Caco-2 (cell line): ENCODE data around the gene ZNF202. TPM values are rescaled to one million over a fixed set of nuclear protein-coding genes. Genes with fewer than 3 reads are reported as not detected.

ENCODE experiments used
- BruUV-seq: library from RNA; stranded (reverse); fragments of 400-500 nt; replicated peaks from 2 replicates; lab custom pipeline; 2021; lab: Mats Ljungman, UMichigan
- CTCF ChIA-PET: fragments of 300-600 bp; sonication (Branson Sonifier 250); formaldehyde crosslinking; loops from one replicate; lab custom pipeline; 2022; ENCODE audit warnings: antibody characterized with exemption; lab: Charles Lee
- POLR2A ChIA-PET: fragments of 300-600 bp; sonication (Branson Sonifier 250); formaldehyde crosslinking; loops from one replicate; lab custom pipeline; 2022; ENCODE audit warnings: antibody characterized with exemption; lab: Charles Lee
- DNase-seq, 2 experiments: peaks; one replicate each; pipeline versions ENCODE4 v3.0.0 to v3.0.0-alpha.2; 2020 to 2022
- H3K27me3 ChIP-seq: replicated peaks from 2 replicates; pipeline ENCODE4 v1.6.0; 2011; ENCODE audit warnings: low read length; ENCODE audit not compliant: control insufficient read depth, insufficient read depth
- H3K36me3 ChIP-seq: 2 replicates; pipeline ENCODE4 v1.5.1; 2011; ENCODE audit warnings: low read length; ENCODE audit not compliant: control insufficient read depth, insufficient read depth
- H3K4me1 ChIP-seq: fragments of 250-450 bp; sonication (Bioruptor Pico); 2 replicates; pipeline ENCODE4 v1.5.1; 2020; ENCODE audit warnings: mild to moderate bottlenecking
- H3K4me3 ChIP-seq: 2 replicates; pipeline ENCODE4 v1.5.1; 2011; ENCODE audit warnings: low read depth, mild to moderate bottlenecking, control low read depth, low read length
- H3K9me3 ChIP-seq: fragments of 250-450 bp; sonication (Bioruptor Pico); 2 replicates; pipeline ENCODE4 v1.5.1; 2020; ENCODE audit warnings: mild to moderate bottlenecking, moderate library complexity
- H3K27ac Mint-ChIP-seq: one replicate; pipeline ENCODE4 v1.8.0; 2022; ENCODE audit warnings: mixed read lengths; ENCODE audit not compliant: unreplicated experiment
- H3K27me3 Mint-ChIP-seq: one replicate; pipeline ENCODE4 v1.8.0; 2022; ENCODE audit warnings: mixed read lengths; ENCODE audit not compliant: insufficient read depth, unreplicated experiment
- H3K36me3 Mint-ChIP-seq: one replicate; pipeline ENCODE4 v1.8.0; 2022; ENCODE audit warnings: mild to moderate bottlenecking, mixed read lengths; ENCODE audit not compliant: insufficient read depth, unreplicated experiment
- H3K4me1 Mint-ChIP-seq: one replicate; pipeline ENCODE4 v1.8.0; 2022; ENCODE audit warnings: low read depth, mixed read lengths; ENCODE audit not compliant: unreplicated experiment
- H3K4me3 Mint-ChIP-seq: one replicate; pipeline ENCODE4 v1.8.0; 2022; ENCODE audit warnings: mild to moderate bottlenecking, moderate library complexity, mixed read lengths; ENCODE audit not compliant: unreplicated experiment
- H3K9me3 Mint-ChIP-seq: one replicate; pipeline ENCODE4 v1.8.0; 2022; ENCODE audit warnings: mixed read lengths; ENCODE audit not compliant: unreplicated experiment
- intact Hi-C: fragments of 100-400 bp; cut with micrococcal nuclease; formaldehyde crosslinking; loops from one replicate; pipeline ENCODE4 v1.10.0; 2022; ENCODE audit not compliant: unreplicated experiment
- total RNA-seq: library from RNA; stranded (reverse); gene quantifications from 2 replicates; pipeline ENCODE4 v1.2.3, GENCODE V29; 2022
- TF ChIP-seq, protein P1 (sequence below), 2 experiments: fragments of 200-600 bp in 1 of 2; IDR thresholded peaks; 1 replicate in 1 of 2; 2 replicates in 1 of 2; pipeline versions ENCODE4 v1.5.1 to v1.8.0; 2011 to 2022; ENCODE audit warnings: antibody characterized with exemption in 1 of 2, control low read depth in 1 of 2, inconsistent platforms in 1 of 2, low read depth in 1 of 2, low read length in 1 of 2, mild to moderate bottlenecking in 1 of 2, moderate library complexity in 1 of 2; ENCODE audit not compliant: insufficient read depth in 1 of 2, severe bottlenecking in 1 of 2, unreplicated experiment in 1 of 2

ZNF202 gene
- total RNA-seq, 1 experiment from 2014 or later, result 25.5 TPM

DNA sequence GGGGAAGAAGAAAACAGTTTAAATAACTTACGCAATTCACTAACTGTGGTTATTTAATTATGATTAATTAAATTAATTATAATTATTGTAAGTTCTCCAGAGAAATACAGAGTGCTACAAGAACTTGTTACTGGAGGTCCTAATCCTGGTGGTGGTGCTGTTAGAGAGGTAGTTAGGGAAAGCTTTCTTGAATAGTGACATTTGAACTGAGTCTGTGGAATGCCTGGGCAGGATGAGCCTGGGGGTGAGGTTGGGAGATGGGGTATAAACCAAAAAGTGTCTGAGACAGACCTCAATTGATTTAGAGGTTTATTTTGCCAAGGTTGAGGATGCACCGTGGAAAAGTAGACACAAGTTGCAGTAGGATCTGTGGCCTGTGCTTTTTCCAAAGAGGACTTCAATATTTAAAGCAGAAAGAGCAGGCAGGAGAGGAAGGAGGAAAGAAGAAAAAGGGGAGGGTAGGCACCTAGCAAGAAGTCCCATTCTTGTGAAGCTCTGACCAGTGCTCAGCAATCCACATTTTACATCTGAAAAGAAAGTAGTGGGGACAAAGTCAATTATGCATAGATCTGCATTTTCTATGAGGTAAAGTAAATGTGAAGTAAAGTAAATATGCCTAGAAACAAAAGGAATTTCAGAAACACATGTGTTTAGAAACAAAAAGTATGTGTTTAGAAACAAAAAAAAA, 4.4 kb upstream of the ZNF202 start:
- no peaks in the 10 kb centered on the region for H3K36me3 ChIP-seq
- Mint-ChIP-seq H3K27me3 (peaks cover 15% of the 10 kb centered on the region), H3K36me3 (peaks cover 10% of the 10 kb centered on the region), H3K4me1 (no peaks in the 10 kb centered on the region), H3K4me3 (no peak overlapping the region), H3K27ac (no peak overlapping the region), H3K9me3 (no peaks in the 10 kb centered on the region)
- ChIA-PET CTCF (no interaction called here), POLR2A (no interaction called here)
- BruUV-seq, result no TSS peak
- no peak overlapping the region for H3K4me3 ChIP-seq
- peaks cover 7% of the 10 kb centered on the region for H3K4me1 ChIP-seq
- H3K9me3 ChIP-seq, result 0 out of 2 replicates have a peak, but pooled peaks cover 3% of the 10 kb centered on the region
- no peaks in the 10 kb centered on the region for H3K27me3 ChIP-seq
- TF ChIP-seq, protein P1, sequence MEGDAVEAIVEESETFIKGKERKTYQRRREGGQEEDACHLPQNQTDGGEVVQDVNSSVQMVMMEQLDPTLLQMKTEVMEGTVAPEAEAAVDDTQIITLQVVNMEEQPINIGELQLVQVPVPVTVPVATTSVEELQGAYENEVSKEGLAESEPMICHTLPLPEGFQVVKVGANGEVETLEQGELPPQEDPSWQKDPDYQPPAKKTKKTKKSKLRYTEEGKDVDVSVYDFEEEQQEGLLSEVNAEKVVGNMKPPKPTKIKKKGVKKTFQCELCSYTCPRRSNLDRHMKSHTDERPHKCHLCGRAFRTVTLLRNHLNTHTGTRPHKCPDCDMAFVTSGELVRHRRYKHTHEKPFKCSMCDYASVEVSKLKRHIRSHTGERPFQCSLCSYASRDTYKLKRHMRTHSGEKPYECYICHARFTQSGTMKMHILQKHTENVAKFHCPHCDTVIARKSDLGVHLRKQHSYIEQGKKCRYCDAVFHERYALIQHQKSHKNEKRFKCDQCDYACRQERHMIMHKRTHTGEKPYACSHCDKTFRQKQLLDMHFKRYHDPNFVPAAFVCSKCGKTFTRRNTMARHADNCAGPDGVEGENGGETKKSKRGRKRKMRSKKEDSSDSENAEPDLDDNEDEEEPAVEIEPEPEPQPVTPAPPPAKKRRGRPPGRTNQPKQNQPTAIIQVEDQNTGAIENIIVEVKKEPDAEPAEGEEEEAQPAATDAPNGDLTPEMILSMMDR (IDR thresholded peaks at IDR 0.05; ENCODE audit: insufficient read depth in 1 of 2, low read depth in 1 of 2, low read length in 1 of 2, severe bottlenecking in 1 of 2, unreplicated experiment in 1 of 2), result no peak
- DNase-seq, result no peak
- intact Hi-C loops, result loop anchor here (10.0 kb wide), 1 partner anchor 449 kb away; no protein-coding TSS in a partner anchor

DNA sequence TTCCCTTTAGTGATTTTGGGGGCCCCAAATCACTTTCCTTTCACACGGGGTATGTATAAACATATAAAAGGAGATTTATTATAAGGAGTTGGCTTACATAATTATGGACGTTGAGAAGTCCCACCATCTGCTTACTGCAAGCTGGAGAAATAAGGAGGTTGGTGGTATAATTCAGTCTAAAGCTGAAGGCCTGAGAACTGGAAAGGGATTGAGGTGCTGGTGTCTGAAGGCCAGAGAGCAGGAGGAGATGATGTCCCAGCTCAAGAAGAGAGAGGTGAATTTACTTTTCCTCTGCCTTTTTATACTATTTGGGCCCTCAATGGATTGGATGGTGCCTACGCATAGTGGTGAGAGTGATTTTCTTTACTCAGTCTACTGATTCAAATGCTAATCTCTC, 1.3 kb upstream of the ZNF202 start:
- H3K4me3 ChIP-seq, result no peak overlapping the region
- CTCF ChIA-PET, result no interaction called here
- BruUV-seq, result no TSS peak
- no peaks in the 10 kb centered on the region for H3K9me3 Mint-ChIP-seq
- TF ChIP-seq, protein P1 (IDR thresholded peaks at IDR 0.05; ENCODE audit: insufficient read depth in 1 of 2, low read depth in 1 of 2, low read length in 1 of 2, severe bottlenecking in 1 of 2, unreplicated experiment in 1 of 2), result no peak
- H3K4me3 Mint-ChIP-seq, result no peak overlapping the region
- H3K36me3 ChIP-seq, result no peaks in the 10 kb centered on the region
- peaks cover 32% of the 10 kb centered on the region for H3K36me3 Mint-ChIP-seq
- no peak for DNase-seq
- peaks cover 18% of the 10 kb centered on the region for H3K4me1 ChIP-seq
- no peak overlapping the region for H3K27ac Mint-ChIP-seq
- peaks cover 11% of the 10 kb centered on the region for H3K27me3 Mint-ChIP-seq
- POLR2A ChIA-PET, result no interaction called here
- H3K4me1 Mint-ChIP-seq, result peaks cover 6% of the 10 kb centered on the region
- H3K27me3 ChIP-seq, result no peaks in the 10 kb centered on the region
- no peaks in the 10 kb centered on the region for H3K9me3 ChIP-seq
- intact Hi-C loops, result loop anchor here (5.0 to 10.0 kb wide), 2 partner anchors 452 to 680 kb away; partner anchors contain the start of gene HSPA8

DNA sequence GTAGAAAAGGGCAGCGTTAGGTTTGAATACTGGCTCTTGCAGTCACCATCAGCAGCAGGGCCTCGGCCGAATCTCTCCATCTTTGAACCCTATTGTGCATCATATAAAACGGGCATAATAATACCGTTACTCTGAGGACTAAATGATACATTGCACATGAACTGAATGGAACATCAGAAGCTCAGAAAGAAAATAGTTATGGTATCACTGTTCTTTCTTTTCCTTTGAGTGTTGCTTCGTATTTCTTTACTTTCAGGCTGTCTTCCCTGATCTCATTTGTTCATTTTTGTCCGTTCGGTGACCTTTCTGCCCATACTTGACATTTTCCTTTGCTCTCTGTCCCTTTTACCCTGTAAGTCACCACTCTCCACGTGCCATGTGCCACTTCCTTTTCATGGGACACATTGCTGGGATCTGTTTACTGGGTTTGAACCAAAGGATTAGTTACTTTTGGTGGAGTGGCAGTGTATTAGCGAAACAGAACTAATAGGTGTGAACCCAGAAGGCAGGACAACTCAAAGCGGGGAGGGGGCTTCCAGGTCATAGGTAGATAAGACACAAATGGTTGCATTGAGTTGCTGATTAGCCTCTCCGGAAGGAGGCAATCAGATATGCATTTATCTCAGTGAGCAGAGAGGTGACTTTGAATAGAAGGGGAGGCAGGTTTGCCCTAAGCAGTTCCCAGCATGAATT, 717 bp upstream of the ZNF202 start:
- BruUV-seq, result no TSS peak
- CTCF ChIA-PET, result interaction anchor here (0.6 kb wide), 1 partner anchor 88 kb away, joined by 3 read pairs; no protein-coding TSS in a partner anchor
- intact Hi-C loops, result loop anchor here (5.0 to 10.0 kb wide), 2 partner anchors 453 to 680 kb away; partner anchors contain the start of gene HSPA8

More for the DNA sequence above, 717 bp upstream of the ZNF202 start:
- Histone ChIP-seq H3K9me3 (no peaks in the 10 kb centered on the region), H3K4me1 (peaks cover 18% of the 10 kb centered on the region), H3K27me3 (no peaks in the 10 kb centered on the region), H3K36me3 (no peaks in the 10 kb centered on the region), H3K4me3 (peak overlapping the region; percentile 85)
- Mint-ChIP-seq H3K36me3 (peaks cover 38% of the 10 kb centered on the region), H3K4me1 (peaks cover 6% of the 10 kb centered on the region), H3K9me3 (no peaks in the 10 kb centered on the region), H3K27me3 (peaks cover 10% of the 10 kb centered on the region), H3K4me3 (peak overlapping the region; percentile 85), H3K27ac (peak overlapping the region; percentile 79)
- TF ChIP-seq, protein P1 (IDR thresholded peaks at IDR 0.05; ENCODE audit: insufficient read depth in 1 of 2, low read depth in 1 of 2, low read length in 1 of 2, severe bottlenecking in 1 of 2, unreplicated experiment in 1 of 2), result no peak
- DNase-seq, result no peak
- POLR2A ChIA-PET, result no interaction called here
